GM19351 (cell line): ENCODE data around the gene MTA1.

Source experiments
- ATAC-seq: cut with Tn5 transposase; IDR thresholded peaks from one replicate; pipeline ENCODE4 v1.9.1; 2021; ENCODE audit warnings: mild to moderate bottlenecking, moderate library complexity; ENCODE audit not compliant: unreplicated experiment

MTA1 gene

DNA sequence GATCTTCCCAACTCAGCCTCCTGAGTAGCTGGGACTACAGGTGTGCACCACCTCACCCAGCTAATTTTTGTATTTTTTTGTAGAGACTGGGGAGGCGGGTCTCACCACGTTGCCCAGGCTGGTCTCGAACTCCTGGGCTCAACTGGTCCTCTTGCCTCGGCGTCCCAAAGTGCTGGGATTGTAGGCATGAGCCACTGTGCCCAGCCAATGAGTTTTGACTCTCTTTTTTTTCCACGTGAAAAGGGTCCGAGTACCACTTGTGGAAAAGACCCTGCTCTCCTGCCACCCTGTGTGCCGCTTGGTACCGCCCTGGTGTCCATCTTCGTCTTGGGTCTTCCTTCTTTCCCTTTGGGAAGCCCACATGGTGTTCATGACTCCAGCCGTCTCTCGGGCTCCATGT, 89.0 kb downstream of the MTA1 start:
- ATAC-seq = no peak

DNA sequence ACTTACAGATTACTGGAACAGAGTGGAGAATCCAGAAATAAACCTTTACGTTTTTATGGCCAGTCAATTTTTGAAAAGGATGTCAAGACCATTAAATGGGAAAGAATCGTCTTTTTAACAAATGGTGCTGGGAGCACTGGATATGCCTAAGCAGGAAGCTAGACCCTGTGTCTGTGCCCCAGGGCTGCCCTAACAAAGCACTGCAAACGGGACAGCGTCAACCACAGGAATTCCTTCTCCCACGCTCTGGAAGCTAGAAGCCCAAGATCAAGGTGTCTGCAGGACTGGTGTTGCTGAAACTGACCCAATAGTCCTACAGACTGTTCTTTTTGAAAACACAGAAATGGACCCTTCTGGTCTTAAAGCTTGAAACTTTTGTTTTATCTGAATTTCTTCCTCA, 97.5 kb downstream of the MTA1 start:
- ATAC-seq = no peak

DNA sequence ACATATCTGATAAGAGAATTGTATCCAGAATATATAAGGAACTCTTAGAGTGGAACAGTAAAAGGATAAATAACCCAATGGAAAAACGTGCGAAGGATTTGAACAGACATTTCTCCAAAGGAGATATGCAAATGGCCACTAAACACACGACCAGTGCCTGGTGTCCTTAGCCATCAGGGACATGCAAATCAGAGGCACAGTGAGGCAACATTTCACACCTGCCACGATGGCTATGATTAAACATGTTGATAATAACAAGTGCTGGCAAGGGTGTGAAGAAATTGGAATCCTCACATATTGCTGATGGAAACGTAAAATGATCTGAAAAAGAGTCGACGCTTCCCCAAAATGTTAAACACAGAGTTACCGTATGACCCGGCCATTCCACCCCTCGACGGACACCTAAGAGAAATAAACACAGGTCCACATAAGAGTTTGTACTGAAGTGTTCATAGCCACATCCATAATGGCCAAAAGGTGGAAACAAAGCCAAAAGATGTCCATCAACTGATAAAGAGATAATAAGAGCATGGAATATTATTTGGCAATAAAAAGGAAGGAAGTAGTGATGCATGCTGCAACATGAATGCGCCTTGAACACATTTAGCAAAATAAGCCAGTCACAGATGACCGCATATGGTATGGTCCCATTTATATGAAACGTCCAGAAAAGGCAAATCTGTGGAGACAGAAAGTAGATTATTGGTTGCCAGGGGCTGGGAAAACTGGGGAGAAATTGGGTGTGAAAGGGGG, 100.5 kb downstream of the MTA1 start:
- ATAC-seq = no peak
